A673 (cell line): ENCODE measurements around the gene KLHL28. TPM values are rescaled to one million over a fixed set of nuclear protein-coding genes. Genes with fewer than 3 reads are reported as not detected.

ENCODE experiments used
- BruUV-seq: library from RNA; stranded (reverse); fragments of 400-500 nt; replicated peaks from 2 replicates; lab custom pipeline; 2021; lab: Mats Ljungman, UMichigan
- CTCF ChIA-PET: fragments of 300-600 bp; sonication (Branson Sonifier 250); formaldehyde crosslinking; loops from one replicate; lab custom pipeline; 2022; ENCODE audit warnings: antibody characterized with exemption; lab: Charles Lee
- POLR2A ChIA-PET: fragments of 300-600 bp; sonication (Branson Sonifier 250); formaldehyde crosslinking; loops from one replicate; lab custom pipeline; 2022; ENCODE audit warnings: antibody characterized with exemption; ENCODE audit not compliant: low non-redundant PET; lab: Charles Lee
- DNase-seq: peaks from one replicate; pipeline ENCODE4 v3.0.0-alpha.2; 2015; ENCODE audit warnings: low spot score
- H3K27ac ChIP-seq: fragments of 200-600 bp; sonication (generic); 2 replicates; pipeline ENCODE4 v1.5.1; 2016; ENCODE audit warnings: mixed run types, low read depth, mild to moderate bottlenecking, mixed read lengths, antibody characterized with exemption, low read length; ENCODE audit not compliant: poor library complexity, severe bottlenecking
- H3K27me3 ChIP-seq: fragments of 200-600 bp; sonication (generic); replicated peaks from 2 replicates; pipeline ENCODE4 v1.6.1; 2017; ENCODE audit warnings: mixed run types, low read depth, mild to moderate bottlenecking, mixed read lengths, antibody characterized with exemption, low read length; ENCODE audit not compliant: insufficient read depth, poor library complexity
- H3K36me3 ChIP-seq: fragments of 200-600 bp; sonication (generic); 2 replicates; pipeline ENCODE4 v1.6.1; 2016; ENCODE audit warnings: mixed run types, mild to moderate bottlenecking, mixed read lengths, antibody characterized with exemption, low read length; ENCODE audit not compliant: insufficient read depth, poor library complexity, severe bottlenecking
- H3K4me1 ChIP-seq: fragments of 200-600 bp; sonication (generic); 2 replicates; pipeline ENCODE4 v1.6.1; 2017; ENCODE audit warnings: mixed run types, mild to moderate bottlenecking, mixed read lengths, antibody characterized with exemption, low read length; ENCODE audit not compliant: insufficient read depth, poor library complexity, severe bottlenecking
- H3K4me3 ChIP-seq: fragments of 200-600 bp; sonication (generic); 2 replicates; pipeline ENCODE4 v1.5.1; 2016; ENCODE audit warnings: low read depth, mixed run types, mild to moderate bottlenecking, mixed read lengths, low read length; ENCODE audit not compliant: poor library complexity, severe bottlenecking
- H3K9me3 ChIP-seq: fragments of 200-600 bp; sonication (generic); 2 replicates; pipeline ENCODE4 v1.6.1; 2016; ENCODE audit warnings: mixed run types, low read depth, mild to moderate bottlenecking, mixed read lengths, antibody characterized with exemption, low read length; ENCODE audit not compliant: poor library complexity, severe bottlenecking
- CTCF ChIP-seq: fragments of 300-800, 200-600 bp; sonication (generic); conservative IDR thresholded peaks from 2 replicates; pipeline ENCODE4 v1.5.1; 2017; ENCODE audit warnings: low read depth, mild to moderate bottlenecking, antibody characterized with exemption, low read length, moderate library complexity, mixed read lengths
- EZH2 ChIP-seq: fragments of 200-600 bp; sonication (generic); IDR thresholded peaks from 2 replicates; pipeline ENCODE4 v1.6.1; 2017; ENCODE audit warnings: borderline replicate concordance, low read depth, mild to moderate bottlenecking, mixed read lengths, antibody characterized with exemption, low read length; ENCODE audit not compliant: poor library complexity, severe bottlenecking
- intact Hi-C: fragments of 100-400 bp; cut with micrococcal nuclease; formaldehyde crosslinking; loops from one replicate; pipeline ENCODE4 v1.10.0; 2022; ENCODE audit not compliant: unreplicated experiment
- total RNA-seq: library from RNA; stranded (reverse); gene quantifications from 2 replicates; pipeline ENCODE4 v1.2.3, GENCODE V29; 2021

KLHL28 gene
- total RNA-seq, 1 experiment from 2014 or later, result 10.0 TPM

- intact Hi-C loops, result no loop called here
- ChIA-PET POLR2A (no interaction called here), CTCF (no interaction called here)
- TF ChIP-seq EZH2 (no peak), CTCF (no peak)
- Histone ChIP-seq H3K4me3 (no peak overlapping the region), H3K36me3 (no peaks in the 10 kb centered on the region), H3K4me1 (no peaks in the 10 kb centered on the region), H3K27ac (no peak overlapping the region), H3K9me3 (no peaks in the 10 kb centered on the region), H3K27me3 (no peaks in the 10 kb centered on the region)
- DNase-seq, result no peak
- no TSS peak for BruUV-seq
Measured at GRCh38 chr14:44889595-44890471, 71.9 kb downstream of the KLHL28 start.

- no peaks in the 10 kb centered on the region for H3K36me3 ChIP-seq
- no peaks in the 10 kb centered on the region for H3K4me1 ChIP-seq
- POLR2A ChIA-PET, result no interaction called here
- H3K27me3 ChIP-seq, result no peaks in the 10 kb centered on the region
- H3K9me3 ChIP-seq, result peaks cover 5% of the 10 kb centered on the region
- no peak overlapping the region for H3K4me3 ChIP-seq
- intact Hi-C loops, result no loop called here
- H3K27ac ChIP-seq, result no peak overlapping the region
- TF ChIP-seq CTCF (no peak), EZH2 (no peak)
- BruUV-seq, result no TSS peak
- CTCF ChIA-PET, result no interaction called here
- DNase-seq, result no peak
Measured at GRCh38 chr14:44887596-44887955, 74.2 kb downstream of the KLHL28 start.

GRCh38 chr14:44886860-44887595 lies 74.7 kb downstream of the KLHL28 start:
- POLR2A ChIA-PET, result no interaction called here
- no peak for TF ChIP-seq CTCF
- TF ChIP-seq EZH2, result no peak
- no TSS peak for BruUV-seq
- Histone ChIP-seq H3K27me3 (no peaks in the 10 kb centered on the region), H3K27ac (no peak overlapping the region), H3K9me3 (peaks cover 10% of the 10 kb centered on the region), H3K36me3 (no peaks in the 10 kb centered on the region), H3K4me3 (no peak overlapping the region), H3K4me1 (no peaks in the 10 kb centered on the region)
- intact Hi-C loops, result no loop called here
- CTCF ChIA-PET, result no interaction called here
- DNase-seq, result no peak
